Esophagus squamous epithelium (tissue), 4 donors: Measurements from ENCODE around the gene RTL1.

ENCODE experiments used
- POLR2A ChIP-seq, 4 donors: fragments of 450-650 bp; IDR thresholded peaks; one replicate each; pipeline ENCODE4 v1.6.1; 2017; ENCODE audit warnings: antibody characterized with exemption in 4 of 4, mild to moderate bottlenecking in 4 of 4, moderate library complexity in 3 of 4
- TF ChIP-seq, protein P1 (sequence below), 6 experiments: fragments of 450-650 bp in 4 of 6; fragments of 200-600 bp in 2 of 6; sonication (generic) in 2 of 6; IDR thresholded peaks; one replicate each; pipeline ENCODE4 v1.5.1; 2016 to 2019; ENCODE audit warnings: antibody characterized with exemption in 6 of 6, mild to moderate bottlenecking in 4 of 6, moderate library complexity in 4 of 6

DNA sequence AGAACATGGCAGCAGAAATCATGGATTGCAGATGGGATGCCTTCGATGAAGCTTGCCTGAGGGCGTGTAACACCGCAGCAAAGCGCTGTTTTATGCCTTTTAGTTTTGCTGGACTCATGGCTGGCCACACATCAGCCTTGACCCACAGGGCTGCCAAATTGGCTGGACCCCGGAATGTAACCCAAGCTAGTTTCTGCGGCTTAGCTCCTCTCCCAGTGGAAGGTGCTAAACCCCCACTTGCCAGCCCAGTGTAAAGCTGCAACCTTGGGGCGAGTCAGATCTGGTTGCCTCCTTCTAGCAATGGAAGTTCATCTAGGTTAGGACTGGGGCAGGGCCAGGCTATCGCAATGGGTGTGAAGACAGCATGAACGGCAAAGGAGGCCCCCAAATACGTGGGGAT is 39.3 kb downstream of the RTL1 start:
- TF ChIP-seq, protein P1, sequence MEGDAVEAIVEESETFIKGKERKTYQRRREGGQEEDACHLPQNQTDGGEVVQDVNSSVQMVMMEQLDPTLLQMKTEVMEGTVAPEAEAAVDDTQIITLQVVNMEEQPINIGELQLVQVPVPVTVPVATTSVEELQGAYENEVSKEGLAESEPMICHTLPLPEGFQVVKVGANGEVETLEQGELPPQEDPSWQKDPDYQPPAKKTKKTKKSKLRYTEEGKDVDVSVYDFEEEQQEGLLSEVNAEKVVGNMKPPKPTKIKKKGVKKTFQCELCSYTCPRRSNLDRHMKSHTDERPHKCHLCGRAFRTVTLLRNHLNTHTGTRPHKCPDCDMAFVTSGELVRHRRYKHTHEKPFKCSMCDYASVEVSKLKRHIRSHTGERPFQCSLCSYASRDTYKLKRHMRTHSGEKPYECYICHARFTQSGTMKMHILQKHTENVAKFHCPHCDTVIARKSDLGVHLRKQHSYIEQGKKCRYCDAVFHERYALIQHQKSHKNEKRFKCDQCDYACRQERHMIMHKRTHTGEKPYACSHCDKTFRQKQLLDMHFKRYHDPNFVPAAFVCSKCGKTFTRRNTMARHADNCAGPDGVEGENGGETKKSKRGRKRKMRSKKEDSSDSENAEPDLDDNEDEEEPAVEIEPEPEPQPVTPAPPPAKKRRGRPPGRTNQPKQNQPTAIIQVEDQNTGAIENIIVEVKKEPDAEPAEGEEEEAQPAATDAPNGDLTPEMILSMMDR (IDR thresholded peaks at IDR 0.05), result no peak
- no peak for TF ChIP-seq POLR2A (IDR thresholded peaks at IDR 0.05)
